HepG2 (cell line): ENCODE results near the gene EPHB4. TPM values are rescaled to one million over a fixed set of nuclear protein-coding genes. Genes with fewer than 3 reads are reported as not detected.
A peak's percentile ranks its signal among the peaks of the same experiment; 100 is the strongest.

Experiments
- AGO1 ChIP-seq: fragments of 200-400 bp; formaldehyde crosslinking; IDR thresholded peaks from 2 replicates; pipeline ENCODE4 v1.6.1; 2017; ENCODE audit warnings: mild to moderate bottlenecking, low read depth, low read length, moderate library complexity; ENCODE audit not compliant: poor library complexity, severe bottlenecking
- ESRRA ChIP-seq: sonication (generic); formaldehyde crosslinking; IDR thresholded peaks from 2 replicates; pipeline ENCODE4 v1.5.1; 2020; ENCODE audit warnings: mild to moderate bottlenecking, low read depth, missing genetic modification reagents
- JUNB ChIP-seq: sonication (generic); formaldehyde crosslinking; IDR thresholded peaks from 2 replicates; pipeline ENCODE4 v1.8.0; 2022; ENCODE audit warnings: missing genetic modification reagents, mild to moderate bottlenecking, borderline replicate concordance
- KDM1A ChIP-seq: IDR thresholded peaks from 2 replicates; pipeline ENCODE4 v1.6.1; 2016; ENCODE audit warnings: missing compliant biosample characterization
- TBP ChIP-seq: sonication (generic); formaldehyde crosslinking; IDR thresholded peaks from 2 replicates; pipeline ENCODE4 v1.5.0; 2020; ENCODE audit warnings: missing genetic modification reagents
- THAP11 ChIP-seq: IDR thresholded peaks from 2 replicates; pipeline ENCODE4 v1.6.1; 2016; ENCODE audit warnings: missing biosample characterization, missing genetic modification reagents
- YY1 ChIP-seq: IDR thresholded peaks from 2 replicates; pipeline ENCODE4 v1.6.1; 2011; ENCODE audit warnings: low read length, low read depth, moderate library complexity, mild to moderate bottlenecking; ENCODE audit not compliant: insufficient read depth, insufficient replicate concordance
- ZBTB3 ChIP-seq: sonication (generic); formaldehyde crosslinking; IDR thresholded peaks from 2 replicates; pipeline ENCODE4 v1.4.0; 2020; ENCODE audit warnings: low read depth, mild to moderate bottlenecking, moderate library complexity, missing genetic modification reagents, borderline replicate concordance
- ZNF30 ChIP-seq: sonication (generic); formaldehyde crosslinking; IDR thresholded peaks from 2 replicates; pipeline ENCODE4 v1.5.0; 2020; ENCODE audit warnings: mild to moderate bottlenecking, missing genetic modification reagents
- ZNF326 ChIP-seq: sonication (generic); formaldehyde crosslinking; IDR thresholded peaks from 2 replicates; pipeline ENCODE4 v1.4.0; 2020; ENCODE audit warnings: missing genetic modification reagents, borderline replicate concordance
- ZNF382 ChIP-seq: sonication (generic); formaldehyde crosslinking; IDR thresholded peaks from 2 replicates; pipeline ENCODE4 v1.5.0; 2020; ENCODE audit warnings: missing genetic modification reagents, mild to moderate bottlenecking, borderline replicate concordance
- ZNF546 ChIP-seq: sonication (generic); formaldehyde crosslinking; conservative IDR thresholded peaks from 2 replicates; pipeline ENCODE4 v1.8.1; 2023; ENCODE audit warnings: mild to moderate bottlenecking, missing genetic modification reagents
- polyA plus RNA-seq, 8 experiments: library from polyadenylated mRNA; depleted of rRNA in 3 of 8; stranded (reverse) in 7 of 8; unstranded in 1 of 8; fragments of >200 nt; fragmentation: Illumina TruSeq in 4 of 8; extraction: Trizol in 4 of 8; gene quantifications; 2 replicates each; pipeline versions ENCODE4 v1.2.1 to v1.2.3, GENCODE V29; 2011 to 2016; ENCODE audit warnings: low read depth in 4 of 8, missing spikeins in 1 of 8, mixed read lengths in 1 of 8; ENCODE audit not compliant: insufficient read depth in 1 of 8
- total RNA-seq, 5 experiments: library from RNA; depleted of rRNA; stranded (reverse); fragments of >200 nt; fragmentation: Illumina TruSeq; extraction: Trizol; gene quantifications; 2 replicates each; pipeline ENCODE4 v1.2.3, GENCODE V29; 2016; ENCODE audit warnings: low read depth in 1 of 5
- TF ChIP-seq, protein P1 (sequence below): sonication (generic); formaldehyde crosslinking; IDR thresholded peaks from 2 replicates; pipeline ENCODE4 v1.5.0; 2020; ENCODE audit warnings: mild to moderate bottlenecking, missing genetic modification reagents, borderline replicate concordance
- TF ChIP-seq, protein P2 (sequence below): sonication (generic); formaldehyde crosslinking; IDR thresholded peaks from 2 replicates; pipeline ENCODE4 v1.5.1; 2020; ENCODE audit warnings: mild to moderate bottlenecking, missing genetic modification reagents, moderate library complexity
- TF ChIP-seq, protein P3 (sequence below): IDR thresholded peaks from 2 replicates; pipeline ENCODE4 v1.6.1; 2016; ENCODE audit warnings: missing biosample characterization, missing genetic modification reagents, low read depth
- TF ChIP-seq, protein P4 (sequence below): sonication (generic); formaldehyde crosslinking; conservative IDR thresholded peaks from 2 replicates; pipeline ENCODE4 v1.4.0; 2020; ENCODE audit warnings: missing genetic modification reagents
- TF ChIP-seq, protein P5 (sequence below): IDR thresholded peaks from 2 replicates; pipeline ENCODE4 v1.6.1; 2018; ENCODE audit warnings: missing genetic modification reagents, mild to moderate bottlenecking, missing compliant biosample characterization

EPHB4 gene
- total and polyA plus RNA-seq, 2 of the 13 experiments (the other 11 are each of a cell fraction or from before 2014, with no cell fraction given) = 61.4 to 69.6 TPM

DNA sequence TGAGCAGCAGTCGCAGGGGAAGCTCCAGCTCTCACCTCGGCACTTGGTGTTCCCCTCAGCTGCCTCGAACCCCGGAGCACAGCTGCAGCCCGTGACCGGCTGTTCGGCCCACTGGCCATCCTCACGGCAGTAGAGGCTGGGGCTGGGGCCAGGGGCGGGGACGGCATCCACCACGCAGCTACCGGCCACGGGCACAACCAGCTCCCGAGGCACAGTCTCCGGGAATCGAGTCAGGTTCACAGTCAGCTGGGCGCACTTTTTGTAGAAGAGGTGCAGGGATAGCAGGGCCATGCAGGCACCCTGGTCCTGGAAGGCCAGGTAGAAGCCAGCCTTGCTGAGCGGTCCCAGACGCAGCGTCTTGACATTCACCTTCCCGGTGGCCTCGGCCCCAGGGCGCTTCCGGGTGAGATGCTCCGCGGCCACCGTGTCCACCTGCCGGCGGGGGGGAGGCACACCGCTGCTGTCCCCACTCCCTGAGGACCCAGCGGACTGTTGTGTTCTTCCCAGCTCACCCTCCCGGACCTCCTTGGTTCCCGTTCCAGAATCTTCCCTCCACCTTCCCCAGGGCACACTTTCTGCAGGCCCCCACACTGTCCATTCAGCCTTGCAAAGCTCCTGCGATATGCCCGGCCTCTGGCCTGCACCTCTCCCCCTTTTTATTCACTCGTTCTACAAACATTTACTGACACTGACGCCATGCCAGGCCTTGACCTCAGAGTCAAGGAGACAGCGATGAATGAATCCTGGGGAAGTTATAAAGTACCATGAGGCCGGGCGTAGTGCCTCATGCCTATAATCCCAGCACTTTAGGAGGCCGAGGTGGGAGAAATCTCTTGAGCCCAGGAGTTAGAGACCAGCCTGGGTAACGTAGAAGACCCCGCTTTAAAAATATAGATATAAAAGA, 4.8 kb downstream of the EPHB4 start (continued):
- TF ChIP-seq, protein P1, sequence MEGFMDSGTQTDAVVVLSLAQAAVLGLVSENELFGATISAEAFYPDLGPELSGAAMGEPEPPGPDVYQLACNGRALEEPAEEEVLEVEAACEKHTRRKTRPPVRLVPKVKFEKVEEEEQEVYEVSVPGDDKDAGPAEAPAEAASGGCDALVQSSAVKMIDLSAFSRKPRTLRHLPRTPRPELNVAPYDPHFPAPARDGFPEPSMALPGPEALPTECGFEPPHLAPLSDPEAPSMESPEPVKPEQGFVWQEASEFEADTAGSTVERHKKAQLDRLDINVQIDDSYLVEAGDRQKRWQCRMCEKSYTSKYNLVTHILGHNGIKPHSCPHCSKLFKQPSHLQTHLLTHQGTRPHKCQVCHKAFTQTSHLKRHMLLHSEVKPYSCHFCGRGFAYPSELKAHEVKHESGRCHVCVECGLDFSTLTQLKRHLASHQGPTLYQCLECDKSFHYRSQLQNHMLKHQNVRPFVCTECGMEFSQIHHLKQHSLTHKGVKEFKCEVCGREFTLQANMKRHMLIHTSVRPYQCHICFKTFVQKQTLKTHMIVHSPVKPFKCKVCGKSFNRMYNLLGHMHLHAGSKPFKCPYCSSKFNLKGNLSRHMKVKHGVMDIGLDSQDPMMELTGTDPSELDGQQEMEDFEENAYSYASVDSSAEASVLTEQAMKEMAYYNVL (CRISPR knock-in tag) = peak; percentile 40; the same call in 1 of the 2 replicates
- no peak for TF ChIP-seq AGO1
- no peak for TF ChIP-seq THAP11 (CRISPR knock-in tag)
- TF ChIP-seq ZNF326 (CRISPR knock-in tag) = no peak
- no peak for TF ChIP-seq JUNB
- TF ChIP-seq KDM1A = no peak
- TF ChIP-seq YY1 = no peak
- no peak for TF ChIP-seq ZNF382 (CRISPR knock-in tag)
- TF ChIP-seq, protein P2, sequence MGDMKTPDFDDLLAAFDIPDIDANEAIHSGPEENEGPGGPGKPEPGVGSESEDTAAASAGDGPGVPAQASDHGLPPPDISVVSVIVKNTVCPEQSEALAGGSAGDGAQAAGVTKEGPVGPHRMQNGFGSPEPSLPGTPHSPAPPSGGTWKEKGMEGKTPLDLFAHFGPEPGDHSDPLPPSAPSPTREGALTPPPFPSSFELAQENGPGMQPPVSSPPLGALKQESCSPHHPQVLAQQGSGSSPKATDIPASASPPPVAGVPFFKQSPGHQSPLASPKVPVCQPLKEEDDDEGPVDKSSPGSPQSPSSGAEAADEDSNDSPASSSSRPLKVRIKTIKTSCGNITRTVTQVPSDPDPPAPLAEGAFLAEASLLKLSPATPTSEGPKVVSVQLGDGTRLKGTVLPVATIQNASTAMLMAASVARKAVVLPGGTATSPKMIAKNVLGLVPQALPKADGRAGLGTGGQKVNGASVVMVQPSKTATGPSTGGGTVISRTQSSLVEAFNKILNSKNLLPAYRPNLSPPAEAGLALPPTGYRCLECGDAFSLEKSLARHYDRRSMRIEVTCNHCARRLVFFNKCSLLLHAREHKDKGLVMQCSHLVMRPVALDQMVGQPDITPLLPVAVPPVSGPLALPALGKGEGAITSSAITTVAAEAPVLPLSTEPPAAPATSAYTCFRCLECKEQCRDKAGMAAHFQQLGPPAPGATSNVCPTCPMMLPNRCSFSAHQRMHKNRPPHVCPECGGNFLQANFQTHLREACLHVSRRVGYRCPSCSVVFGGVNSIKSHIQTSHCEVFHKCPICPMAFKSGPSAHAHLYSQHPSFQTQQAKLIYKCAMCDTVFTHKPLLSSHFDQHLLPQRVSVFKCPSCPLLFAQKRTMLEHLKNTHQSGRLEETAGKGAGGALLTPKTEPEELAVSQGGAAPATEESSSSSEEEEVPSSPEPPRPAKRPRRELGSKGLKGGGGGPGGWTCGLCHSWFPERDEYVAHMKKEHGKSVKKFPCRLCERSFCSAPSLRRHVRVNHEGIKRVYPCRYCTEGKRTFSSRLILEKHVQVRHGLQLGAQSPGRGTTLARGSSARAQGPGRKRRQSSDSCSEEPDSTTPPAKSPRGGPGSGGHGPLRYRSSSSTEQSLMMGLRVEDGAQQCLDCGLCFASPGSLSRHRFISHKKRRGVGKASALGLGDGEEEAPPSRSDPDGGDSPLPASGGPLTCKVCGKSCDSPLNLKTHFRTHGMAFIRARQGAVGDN = peak; percentile 38
- TF ChIP-seq ZNF546 (CRISPR knock-in tag) = no peak
- no peak for TF ChIP-seq TBP (CRISPR knock-in tag)
- TF ChIP-seq, protein P3, sequence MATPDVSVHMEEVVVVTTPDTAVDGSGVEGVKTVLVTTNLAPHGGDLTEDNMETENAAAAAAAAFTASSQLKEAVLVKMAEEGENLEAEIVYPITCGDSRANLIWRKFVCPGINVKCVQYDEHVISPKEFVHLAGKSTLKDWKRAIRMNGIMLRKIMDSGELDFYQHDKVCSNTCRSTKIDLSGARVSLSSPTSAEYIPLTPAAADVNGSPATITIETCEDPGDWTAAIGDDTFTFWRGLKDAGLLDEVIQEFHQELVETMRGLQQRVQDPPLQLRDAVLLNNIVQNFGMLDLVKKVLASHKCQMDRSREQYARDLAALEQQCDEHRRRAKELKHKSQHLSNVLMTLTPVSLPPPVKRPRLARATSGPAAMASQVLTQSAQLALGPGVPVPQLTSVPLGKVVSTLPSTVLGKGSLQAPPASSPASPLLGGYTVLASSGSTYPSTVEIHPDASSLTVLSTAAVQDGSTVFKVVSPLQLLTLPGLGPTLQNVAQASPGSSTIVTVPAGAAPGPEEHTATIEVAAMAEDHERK = no peak
- no peak for TF ChIP-seq ESRRA (CRISPR knock-in tag)
- no peak for TF ChIP-seq ZNF30 (CRISPR knock-in tag)
- no peak for TF ChIP-seq ZBTB3
- TF ChIP-seq, protein P4, sequence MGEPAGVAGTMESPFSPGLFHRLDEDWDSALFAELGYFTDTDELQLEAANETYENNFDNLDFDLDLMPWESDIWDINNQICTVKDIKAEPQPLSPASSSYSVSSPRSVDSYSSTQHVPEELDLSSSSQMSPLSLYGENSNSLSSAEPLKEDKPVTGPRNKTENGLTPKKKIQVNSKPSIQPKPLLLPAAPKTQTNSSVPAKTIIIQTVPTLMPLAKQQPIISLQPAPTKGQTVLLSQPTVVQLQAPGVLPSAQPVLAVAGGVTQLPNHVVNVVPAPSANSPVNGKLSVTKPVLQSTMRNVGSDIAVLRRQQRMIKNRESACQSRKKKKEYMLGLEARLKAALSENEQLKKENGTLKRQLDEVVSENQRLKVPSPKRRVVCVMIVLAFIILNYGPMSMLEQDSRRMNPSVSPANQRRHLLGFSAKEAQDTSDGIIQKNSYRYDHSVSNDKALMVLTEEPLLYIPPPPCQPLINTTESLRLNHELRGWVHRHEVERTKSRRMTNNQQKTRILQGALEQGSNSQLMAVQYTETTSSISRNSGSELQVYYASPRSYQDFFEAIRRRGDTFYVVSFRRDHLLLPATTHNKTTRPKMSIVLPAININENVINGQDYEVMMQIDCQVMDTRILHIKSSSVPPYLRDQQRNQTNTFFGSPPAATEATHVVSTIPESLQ (CRISPR knock-in tag) = no peak
- TF ChIP-seq, protein P5, sequence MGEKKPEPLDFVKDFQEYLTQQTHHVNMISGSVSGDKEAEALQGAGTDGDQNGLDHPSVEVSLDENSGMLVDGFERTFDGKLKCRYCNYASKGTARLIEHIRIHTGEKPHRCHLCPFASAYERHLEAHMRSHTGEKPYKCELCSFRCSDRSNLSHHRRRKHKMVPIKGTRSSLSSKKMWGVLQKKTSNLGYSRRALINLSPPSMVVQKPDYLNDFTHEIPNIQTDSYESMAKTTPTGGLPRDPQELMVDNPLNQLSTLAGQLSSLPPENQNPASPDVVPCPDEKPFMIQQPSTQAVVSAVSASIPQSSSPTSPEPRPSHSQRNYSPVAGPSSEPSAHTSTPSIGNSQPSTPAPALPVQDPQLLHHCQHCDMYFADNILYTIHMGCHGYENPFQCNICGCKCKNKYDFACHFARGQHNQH = no peak
